NCI-H2227 treated with DMSO at 0.1 percent for 48 hours (cell line): ENCODE results near the gene C2orf15.
"Not testable (repeated sequence)": the region's sequence is repeated elsewhere in the genome, so short reads cannot be mapped to it uniquely, and the experiment has no call there.

Experiments used
- DNase-seq: peaks from one replicate; lab custom pipeline; 2025; lab: John Stamatoyannopoulos, UW

C2orf15 gene

GRCh38 chr2:99166218-99166617 lies 24.7 kb downstream of the C2orf15 start:
- DNase-seq: no peak

GRCh38 chr2:99169534-99169933 lies 28.0 kb downstream of the C2orf15 start:
- DNase-seq: no peak

- DNase-seq: no peak
These were observed 30.1 kb downstream of the C2orf15 start for GRCh38 chr2:99171377-99172140.

DNA sequence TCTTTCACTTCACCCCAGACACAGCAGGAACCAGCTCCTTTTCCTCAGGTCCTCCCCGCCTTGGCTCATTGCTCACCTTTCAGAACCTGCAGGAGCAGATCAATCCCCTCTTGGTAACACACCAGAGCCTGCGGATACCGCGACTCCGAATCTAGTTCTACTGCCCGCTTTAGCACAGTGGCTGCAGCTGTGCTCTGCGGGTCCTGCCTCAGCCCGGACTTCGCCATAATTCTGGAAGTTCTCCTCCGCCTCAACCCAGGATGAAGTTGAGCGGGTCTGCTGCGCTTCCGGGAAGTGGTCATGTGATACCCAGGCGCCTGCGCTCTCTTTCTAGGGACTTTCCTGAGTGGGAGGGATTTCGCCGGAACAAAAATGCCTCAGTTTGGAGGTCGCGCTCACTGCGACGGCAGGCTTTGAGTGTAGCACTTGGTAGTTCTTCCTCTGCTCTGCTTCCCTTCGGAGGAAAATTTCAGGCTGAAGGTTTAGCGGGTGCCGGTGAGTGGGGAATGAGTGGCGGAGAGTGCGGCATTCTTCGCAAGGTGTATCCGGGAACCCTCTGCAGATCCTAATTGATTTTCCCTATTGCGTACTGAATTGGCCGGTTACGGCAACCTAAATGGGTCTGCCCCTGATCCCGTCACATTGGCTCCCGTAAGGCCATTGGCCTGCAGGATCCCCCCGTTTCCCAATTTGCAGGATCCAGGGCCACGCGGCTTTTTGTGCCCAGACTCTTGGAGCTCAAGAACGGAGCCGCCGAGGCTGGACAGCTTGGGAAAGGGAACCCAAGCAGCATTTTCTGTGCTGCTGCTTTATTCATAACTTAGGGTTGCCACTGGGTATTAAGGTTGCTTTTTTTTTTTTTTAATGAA lies 39.5 kb downstream of the C2orf15 start, which contains the start of the genes MITD1 and MRPL30:
TSS of gene MITD1 (minus strand) at position 304 of the 869 bp plus-strand sequence. CDS start at position 227, 77 bp downstream.
TSS of gene MRPL30 (plus strand) at position 430 of the 869 bp plus-strand sequence. CDS start 5,020 bp downstream, outside the sequence.
- peak; percentile 95 for DNase-seq

- no peak for DNase-seq
These were observed 40.1 kb downstream of the C2orf15 start for GRCh38 chr2:99181624-99182000.

- DNase-seq: no peak
These were observed 41.5 kb downstream of the C2orf15 start for GRCh38 chr2:99183025-99183424.

DNA sequence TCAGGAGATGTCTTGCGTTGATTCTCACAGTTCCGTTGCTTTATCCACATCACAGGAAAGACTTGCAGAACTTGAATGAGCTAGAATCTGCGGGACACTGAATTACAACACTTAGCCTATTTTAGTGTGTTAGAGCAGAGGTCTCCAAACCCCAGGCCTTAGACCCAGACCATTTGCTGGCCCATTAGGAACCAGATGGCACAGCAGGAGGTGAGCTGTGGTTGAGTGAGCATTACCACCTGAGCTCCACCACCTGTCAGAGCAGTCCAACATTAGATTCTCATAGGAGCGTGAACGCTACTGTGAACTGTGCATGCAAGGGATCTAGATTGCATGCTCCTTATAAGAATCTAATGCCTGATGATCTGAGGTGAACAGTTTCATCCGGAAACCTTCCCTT lies 43.3 kb downstream of the C2orf15 start:
- DNase-seq: no peak

DNA sequence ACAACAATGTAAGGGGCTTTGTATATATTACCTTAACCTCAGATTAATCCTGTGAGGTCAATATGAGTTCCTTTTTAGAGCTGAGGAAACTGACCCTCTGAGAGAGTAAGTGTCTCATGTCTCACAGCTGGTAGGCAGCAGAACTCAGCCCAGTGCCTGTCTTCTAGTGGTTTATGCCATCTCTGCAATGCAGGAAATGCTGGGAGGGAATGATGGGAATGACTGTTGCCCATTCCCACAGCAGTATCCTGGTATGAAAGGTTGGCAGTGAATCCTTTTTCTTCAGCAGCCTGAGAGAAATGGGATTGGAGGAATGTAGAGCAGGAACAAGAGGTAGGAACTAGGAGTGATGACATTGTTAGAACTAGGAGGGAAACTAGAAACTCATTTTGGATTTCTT lies 45.5 kb downstream of the C2orf15 start:
- DNase-seq: no peak

- DNase-seq: no peak
These were observed 46.9 kb downstream of the C2orf15 start for GRCh38 chr2:99188357-99188756.

GRCh38 chr2:99190548-99190947 lies 49.0 kb downstream of the C2orf15 start:
- DNase-seq: no peak

- not testable (repeated sequence) for DNase-seq
These were observed 50.9 kb downstream of the C2orf15 start for GRCh38 chr2:99192364-99192763.

DNA sequence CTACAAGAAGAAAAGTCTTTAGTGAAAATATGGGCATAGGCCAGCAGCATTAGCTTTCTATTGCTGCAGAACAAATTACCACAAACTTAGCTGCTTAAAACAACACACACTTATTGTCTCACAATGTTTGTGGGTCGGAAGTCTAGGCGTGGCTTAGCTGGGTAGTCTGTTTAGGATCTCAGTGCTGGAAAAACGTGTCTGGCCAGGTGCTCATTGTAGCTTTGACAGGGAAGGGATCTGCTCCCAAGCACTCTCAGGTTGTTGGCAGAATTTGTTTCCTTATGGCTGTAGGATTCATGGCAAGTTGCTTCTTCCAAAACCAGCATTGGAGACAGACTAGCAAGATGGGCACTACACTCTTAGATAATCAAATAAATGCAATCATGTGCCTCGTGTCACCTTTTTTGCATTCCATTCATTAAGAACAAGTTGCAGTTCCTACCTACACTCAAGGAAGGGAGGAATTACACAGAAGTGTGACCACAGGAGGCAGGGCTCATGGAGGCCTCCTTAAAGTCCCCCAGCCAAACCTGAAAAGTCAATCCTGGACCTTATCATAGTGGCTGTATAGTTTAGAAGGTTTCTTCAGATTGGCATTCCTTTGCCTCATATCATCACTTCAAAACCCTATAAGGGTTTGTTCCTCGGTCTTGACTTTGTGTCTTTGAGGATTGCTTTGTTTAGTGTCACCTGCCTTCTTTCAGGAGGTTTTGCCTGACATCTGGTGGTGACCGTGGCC lies 56.8 kb downstream of the C2orf15 start:
- DNase-seq: no peak

DNA sequence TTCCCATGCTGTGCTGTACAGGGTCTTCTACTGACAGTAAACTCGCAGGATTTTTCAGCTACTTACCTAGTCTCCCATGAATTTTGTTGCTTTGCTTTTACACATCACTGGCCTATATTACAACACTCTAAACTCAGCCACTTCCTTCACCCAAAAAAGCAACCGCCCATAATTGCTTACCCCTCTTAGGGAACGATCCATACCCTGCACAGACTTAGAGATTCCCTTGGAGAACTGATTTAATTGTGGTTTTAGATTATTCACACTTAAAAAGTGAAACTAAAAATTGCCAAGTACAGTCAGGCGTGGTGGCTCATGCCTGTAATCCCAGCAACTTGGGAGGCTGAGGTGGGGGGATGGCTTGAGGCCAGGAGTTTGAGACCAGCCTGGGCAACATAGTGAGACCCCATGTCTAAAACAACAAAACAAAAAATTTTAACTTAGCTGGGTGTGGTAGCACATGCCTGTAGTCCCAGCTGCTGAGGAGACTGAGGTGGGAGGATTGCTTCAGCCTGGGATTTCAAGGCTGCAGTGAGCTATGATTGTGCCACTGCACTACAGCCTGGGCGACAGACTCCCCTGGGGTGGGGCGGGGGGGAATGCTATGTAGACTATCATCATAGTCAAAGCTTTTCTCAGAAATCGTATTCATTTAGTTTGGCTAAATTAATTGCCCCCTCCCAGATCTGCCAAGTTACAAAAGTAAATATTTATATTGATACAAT lies 58.7 kb downstream of the C2orf15 start:
- no peak for DNase-seq
